ENCODE results near the gene OTOP2.

DNA sequence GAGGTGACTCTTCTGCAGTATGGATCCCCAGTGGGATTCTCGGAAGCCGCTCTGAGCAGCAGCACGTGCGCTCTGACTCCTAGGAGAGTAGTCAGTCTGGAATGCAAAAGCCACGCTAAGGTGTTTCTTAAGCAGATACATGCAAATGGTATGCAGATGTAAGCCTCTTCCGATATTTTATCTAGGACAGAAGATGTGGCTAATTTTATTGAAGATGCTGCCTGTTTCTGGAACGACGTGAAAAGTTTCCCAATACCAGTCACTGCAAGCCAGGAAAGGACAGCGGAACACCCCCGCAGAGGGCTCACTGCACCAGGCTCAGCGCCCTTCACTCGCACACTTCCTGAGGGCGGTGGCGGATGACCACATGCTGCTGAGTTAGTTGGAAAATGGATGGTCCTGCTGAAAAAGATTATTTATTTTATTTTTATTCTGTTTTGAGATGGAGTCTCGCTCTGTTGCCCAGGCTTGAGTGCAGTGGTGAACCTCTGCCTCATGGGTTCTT lies 40.8 kb upstream of the OTOP2 start:
- TF ChIP-seq, protein P1, sequence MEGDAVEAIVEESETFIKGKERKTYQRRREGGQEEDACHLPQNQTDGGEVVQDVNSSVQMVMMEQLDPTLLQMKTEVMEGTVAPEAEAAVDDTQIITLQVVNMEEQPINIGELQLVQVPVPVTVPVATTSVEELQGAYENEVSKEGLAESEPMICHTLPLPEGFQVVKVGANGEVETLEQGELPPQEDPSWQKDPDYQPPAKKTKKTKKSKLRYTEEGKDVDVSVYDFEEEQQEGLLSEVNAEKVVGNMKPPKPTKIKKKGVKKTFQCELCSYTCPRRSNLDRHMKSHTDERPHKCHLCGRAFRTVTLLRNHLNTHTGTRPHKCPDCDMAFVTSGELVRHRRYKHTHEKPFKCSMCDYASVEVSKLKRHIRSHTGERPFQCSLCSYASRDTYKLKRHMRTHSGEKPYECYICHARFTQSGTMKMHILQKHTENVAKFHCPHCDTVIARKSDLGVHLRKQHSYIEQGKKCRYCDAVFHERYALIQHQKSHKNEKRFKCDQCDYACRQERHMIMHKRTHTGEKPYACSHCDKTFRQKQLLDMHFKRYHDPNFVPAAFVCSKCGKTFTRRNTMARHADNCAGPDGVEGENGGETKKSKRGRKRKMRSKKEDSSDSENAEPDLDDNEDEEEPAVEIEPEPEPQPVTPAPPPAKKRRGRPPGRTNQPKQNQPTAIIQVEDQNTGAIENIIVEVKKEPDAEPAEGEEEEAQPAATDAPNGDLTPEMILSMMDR (conservative IDR thresholded peaks at IDR 0.05; ENCODE audit: low read depth, low read length): no peak
- no peak for TF ChIP-seq EZH2 (IDR thresholded peaks at IDR 0.05; ENCODE audit: borderline replicate concordance, low read depth, low read length, poor library complexity, severe bottlenecking)

All from A673 (cell line).